Tibial nerve (tissue), 4 donors: ENCODE results near the gene PPP2R2C. TPM values are rescaled to one million over a fixed set of nuclear protein-coding genes. Genes with fewer than 3 reads are reported as not detected.

Experiments
- DNase-seq, 2 donors: peaks; one replicate each; pipeline ENCODE4 v3.0.0-alpha.2; 2019; ENCODE audit warnings: low spot score in 2 of 2
- H3K27ac ChIP-seq, 4 donors: fragments of 200-600 bp; sonication (generic) in 3 of 4; one replicate each; pipeline ENCODE4 v1.5.1; 2017 to 2019; ENCODE audit warnings: mild to moderate bottlenecking in 1 of 4
- H3K27me3 ChIP-seq, 2 donors: fragments of 200-600 bp; sonication (generic) in 1 of 2; one replicate each; pipeline versions ENCODE4 v1.5.1 to v1.6.0; 2017 to 2019
- H3K36me3 ChIP-seq, 3 donors: fragments of 200-600 bp; sonication (generic); one replicate each; pipeline ENCODE4 v1.5.1; 2018 to 2019
- H3K4me1 ChIP-seq, 4 donors: fragments of 200-600 bp; sonication (generic) in 3 of 4; one replicate each; pipeline ENCODE4 v1.5.1; 2017 to 2019
- H3K4me3 ChIP-seq, 4 donors: fragments of 200-600 bp; sonication (generic) in 3 of 4; one replicate each; pipeline ENCODE4 v1.5.1; 2017 to 2019; ENCODE audit warnings: mild to moderate bottlenecking in 1 of 4, moderate library complexity in 1 of 4
- H3K9me3 ChIP-seq, 4 donors: fragments of 200-600 bp; sonication (generic) in 3 of 4; one replicate each; pipeline ENCODE4 v1.5.1; 2017 to 2019
- CTCF ChIP-seq, 5 experiments: fragments of 200-600 bp in 3 of 5; fragments of 450-650 bp in 2 of 5; sonication (generic) in 3 of 5; IDR thresholded peaks; one replicate each; pipeline ENCODE4 v1.5.1; 2016 to 2019; ENCODE audit warnings: antibody characterized with exemption in 5 of 5, mild to moderate bottlenecking in 3 of 5, moderate library complexity in 2 of 5
- EP300 ChIP-seq, 2 donors: sonication (generic); formaldehyde crosslinking; IDR thresholded peaks; one replicate each; pipeline ENCODE4 v1.6.1; 2017; ENCODE audit warnings: antibody characterized with exemption in 2 of 2, mild to moderate bottlenecking in 1 of 2
- POLR2A ChIP-seq, 2 donors: fragments of 450-650 bp; IDR thresholded peaks; one replicate each; pipeline ENCODE4 v1.6.1; 2017; ENCODE audit warnings: antibody characterized with exemption in 2 of 2, mild to moderate bottlenecking in 2 of 2, moderate library complexity in 2 of 2
- WGBS, 2 donors: methylation state at CpG; one replicate each; pipeline ENCODE4 v1.1.5; 2018; 5-methylcytosine and 5-hydroxymethylcytosine counted together
- total RNA-seq, 4 donors: library from RNA; depleted of rRNA; stranded (reverse); fragments of >200 nt; gene quantifications; one replicate each; pipeline ENCODE4 v1.1.0, GENCODE V29; 2016

Gene PPP2R2C
- total RNA-seq, 4 donors from 2014 or later, result under 0.01 to 0.66 (median 0.42) TPM; not detected in 1

GRCh38 chr4:6425911-6426310 is 46.5 kb downstream of the PPP2R2C start:
- no peak overlapping the region for H3K4me3 ChIP-seq
- H3K27me3 ChIP-seq, result no peaks in the 10 kb centered on the region
- H3K4me1 ChIP-seq, result no peaks in the 10 kb centered on the region
- WGBS, 2 donors, result 70 to 87% methylated on average over 5 to 8 of the region's 11 CpGs
- peaks cover 0 to under 1% (median 0%) of the 10 kb centered on the region in 4 donors for H3K9me3 ChIP-seq
- no peak overlapping the region for H3K27ac ChIP-seq
- H3K36me3 ChIP-seq, result no peaks in the 10 kb centered on the region
- TF ChIP-seq CTCF (IDR thresholded peaks at IDR 0.05) (no peak), EP300 (IDR thresholded peaks at IDR 0.05) (no peak), POLR2A (IDR thresholded peaks at IDR 0.05) (no peak)
- no peak for DNase-seq

- no peak for DNase-seq
- H3K36me3 ChIP-seq, result no peaks in the 10 kb centered on the region
- no peak overlapping the region for H3K27ac ChIP-seq
- WGBS, 2 donors, result 11 to 30% methylated on average over 2 to 5 of the region's 5 CpGs
- no peak overlapping the region for H3K4me3 ChIP-seq
- H3K27me3 ChIP-seq, result no peaks in the 10 kb centered on the region
- H3K4me1 ChIP-seq, result no peaks in the 10 kb centered on the region
- H3K9me3 ChIP-seq, result peaks cover 0 to 3% (median 0%) of the 10 kb centered on the region in 4 donors
- TF ChIP-seq EP300 (IDR thresholded peaks at IDR 0.05), result no peak
- no peak for TF ChIP-seq POLR2A (IDR thresholded peaks at IDR 0.05)
- TF ChIP-seq CTCF (IDR thresholded peaks at IDR 0.05), result no peak
These were observed 47.1 kb downstream of the PPP2R2C start for GRCh38 chr4:6425336-6425735.

- peaks cover 0 to 3% (median 0%) of the 10 kb centered on the region in 4 donors for H3K9me3 ChIP-seq
- DNase-seq, result no peak
- H3K27ac ChIP-seq, result no peak overlapping the region
- TF ChIP-seq CTCF (IDR thresholded peaks at IDR 0.05) (no peak), POLR2A (IDR thresholded peaks at IDR 0.05) (no peak), EP300 (IDR thresholded peaks at IDR 0.05) (no peak)
- H3K4me1 ChIP-seq, result no peaks in the 10 kb centered on the region
- H3K27me3 ChIP-seq, result no peaks in the 10 kb centered on the region
- H3K36me3 ChIP-seq, result no peaks in the 10 kb centered on the region
- 68 to 83% methylated on average over 9 of the region's 9 CpGs for WGBS, 2 donors
- H3K4me3 ChIP-seq, result no peak overlapping the region
These were observed 48.0 kb downstream of the PPP2R2C start for GRCh38 chr4:6424425-6424824.

- no peak for DNase-seq
- TF ChIP-seq POLR2A (IDR thresholded peaks at IDR 0.05) (no peak), CTCF (IDR thresholded peaks at IDR 0.05) (no peak), EP300 (IDR thresholded peaks at IDR 0.05) (no peak)
- WGBS, 2 donors, result 62 to 74% methylated on average over 2 of the region's 2 CpGs
- H3K4me1 ChIP-seq, result no peaks in the 10 kb centered on the region
- no peaks in the 10 kb centered on the region for H3K27me3 ChIP-seq
- H3K27ac ChIP-seq, result no peak overlapping the region
- H3K4me3 ChIP-seq, result no peak overlapping the region
- H3K9me3 ChIP-seq, result peaks cover 0 to 3% (median 0%) of the 10 kb centered on the region in 4 donors
- no peaks in the 10 kb centered on the region for H3K36me3 ChIP-seq
These were observed 48.8 kb downstream of the PPP2R2C start for GRCh38 chr4:6423575-6423974.

GRCh38 chr4:6422866-6423265 is 49.5 kb downstream of the PPP2R2C start:
- Histone ChIP-seq H3K9me3 (peaks cover 0 to 3% (median 0%) of the 10 kb centered on the region in 4 donors), H3K36me3 (no peaks in the 10 kb centered on the region), H3K4me1 (no peaks in the 10 kb centered on the region), H3K27me3 (no peaks in the 10 kb centered on the region), H3K27ac (no peak overlapping the region), H3K4me3 (no peak overlapping the region)
- DNase-seq, result no peak
- WGBS, 2 donors, result 95% methylated on average over 3 of the region's 3 CpGs
- TF ChIP-seq EP300 (IDR thresholded peaks at IDR 0.05), result no peak
- TF ChIP-seq CTCF (IDR thresholded peaks at IDR 0.05), result no peak
- no peak for TF ChIP-seq POLR2A (IDR thresholded peaks at IDR 0.05)
